ENCODE measurements around the gene PRUNE2. TPM values are rescaled to one million over a fixed set of nuclear protein-coding genes. Genes with fewer than 3 reads are reported as not detected.

The PRUNE2 gene
- total RNA-seq, 1 donor from 2014 or later, result 3.1 TPM

- DNase-seq, result no peak
- intact Hi-C loops (cut with micrococcal nuclease), result no loop called here
- Histone ChIP-seq H3K4me3 (no peak overlapping the region), H3K4me1 (no peaks in the 10 kb centered on the region), H3K27ac (replicated peaks) (no peak overlapping the region), H3K36me3 (no peaks in the 10 kb centered on the region), H3K27me3 (ENCODE audit: low read depth) (no peaks in the 10 kb centered on the region), H3K9me3 (replicated peaks) (no peaks in the 10 kb centered on the region)
- no peak for TF ChIP-seq CTCF (IDR thresholded peaks at IDR 0.05; ENCODE audit: borderline replicate concordance)
These were observed 263.8 kb downstream of the PRUNE2 start for GRCh38 chr9:76642074-76642473.

GRCh38 chr9:76638001-76638400 is 267.9 kb downstream of the PRUNE2 start:
- Histone ChIP-seq H3K9me3 (replicated peaks) (no peaks in the 10 kb centered on the region), H3K27ac (replicated peaks) (no peak overlapping the region), H3K4me1 (no peaks in the 10 kb centered on the region), H3K4me3 (no peak overlapping the region), H3K27me3 (ENCODE audit: low read depth) (no peaks in the 10 kb centered on the region), H3K36me3 (no peaks in the 10 kb centered on the region)
- DNase-seq, result no peak
- intact Hi-C loops (cut with micrococcal nuclease), result no loop called here
- TF ChIP-seq CTCF (IDR thresholded peaks at IDR 0.05; ENCODE audit: borderline replicate concordance), result no peak

- no peaks in the 10 kb centered on the region for H3K27me3 ChIP-seq (ENCODE audit: low read depth)
- no peak overlapping the region for H3K4me3 ChIP-seq
- DNase-seq, result no peak
- no peak overlapping the region for H3K27ac ChIP-seq (replicated peaks)
- intact Hi-C loops (cut with micrococcal nuclease), result no loop called here
- TF ChIP-seq CTCF (IDR thresholded peaks at IDR 0.05; ENCODE audit: borderline replicate concordance), result no peak
- H3K9me3 ChIP-seq (replicated peaks), result no peaks in the 10 kb centered on the region
- H3K36me3 ChIP-seq, result no peaks in the 10 kb centered on the region
- no peaks in the 10 kb centered on the region for H3K4me1 ChIP-seq
These were observed 268.5 kb downstream of the PRUNE2 start for GRCh38 chr9:76637416-76637815.

- intact Hi-C loops (cut with micrococcal nuclease), result no loop called here
These were observed 271.4 kb downstream of the PRUNE2 start for GRCh38 chr9:76634356-76635054.

GRCh38 chr9:76630916-76631315 is 275.0 kb downstream of the PRUNE2 start:
- no peaks in the 10 kb centered on the region for H3K36me3 ChIP-seq
- no peak overlapping the region for H3K27ac ChIP-seq (replicated peaks)
- no peaks in the 10 kb centered on the region for H3K9me3 ChIP-seq (replicated peaks)
- no peak for DNase-seq
- intact Hi-C loops (cut with micrococcal nuclease), result no loop called here
- no peak for TF ChIP-seq CTCF (IDR thresholded peaks at IDR 0.05; ENCODE audit: borderline replicate concordance)
- no peak overlapping the region for H3K4me3 ChIP-seq
- no peaks in the 10 kb centered on the region for H3K27me3 ChIP-seq (ENCODE audit: low read depth)
- no peaks in the 10 kb centered on the region for H3K4me1 ChIP-seq

More at GRCh38 chr9:76634356-76635054, 271.4 kb downstream of the PRUNE2 start:
- DNase-seq, result no peak
- Histone ChIP-seq H3K9me3 (replicated peaks) (no peaks in the 10 kb centered on the region), H3K4me3 (no peak overlapping the region), H3K27ac (replicated peaks) (no peak overlapping the region), H3K36me3 (no peaks in the 10 kb centered on the region), H3K27me3 (ENCODE audit: low read depth) (no peaks in the 10 kb centered on the region), H3K4me1 (no peaks in the 10 kb centered on the region)
- TF ChIP-seq CTCF (IDR thresholded peaks at IDR 0.05; ENCODE audit: borderline replicate concordance), result no peak
